Glutamatergic neuron (in vitro differentiated cells): ENCODE data around the gene HYAL4. TPM values are rescaled to one million over a fixed set of nuclear protein-coding genes. Genes with fewer than 3 reads are reported as not detected.
A peak's percentile ranks its signal among the peaks of the same experiment; 100 is the strongest.

Experiments
- DNase-seq: peaks from one replicate; pipeline ENCODE4 v3.0.0; 2022
- H3K27ac Mint-ChIP-seq: one replicate; pipeline ENCODE4 v1.8.0; 2020; ENCODE audit warnings: mild to moderate bottlenecking, mixed read lengths, inconsistent platforms; ENCODE audit not compliant: unreplicated experiment
- H3K27me3 Mint-ChIP-seq: one replicate; pipeline ENCODE4 v1.8.0; 2020; ENCODE audit warnings: mild to moderate bottlenecking, moderate library complexity, mixed read lengths, inconsistent platforms; ENCODE audit not compliant: unreplicated experiment
- H3K36me3 Mint-ChIP-seq: one replicate; pipeline ENCODE4 v1.8.0; 2020; ENCODE audit warnings: mild to moderate bottlenecking, mixed read lengths, inconsistent platforms; ENCODE audit not compliant: unreplicated experiment
- H3K4me1 Mint-ChIP-seq: one replicate; pipeline ENCODE4 v1.8.0; 2020; ENCODE audit warnings: mild to moderate bottlenecking, low read depth, mixed read lengths, inconsistent platforms; ENCODE audit not compliant: unreplicated experiment
- H3K4me3 Mint-ChIP-seq: one replicate; pipeline ENCODE4 v1.8.0; 2020; ENCODE audit warnings: mild to moderate bottlenecking, mixed read lengths, inconsistent platforms; ENCODE audit not compliant: unreplicated experiment
- H3K9me3 Mint-ChIP-seq: one replicate; pipeline ENCODE4 v1.8.0; 2020; ENCODE audit warnings: mild to moderate bottlenecking, moderate library complexity, mixed read lengths, inconsistent platforms; ENCODE audit not compliant: unreplicated experiment
- long read RNA-seq: library from polyadenylated mRNA; unstranded; transcript quantifications from one replicate; pipeline ENCODE4 v2.0.0, GENCODE V29; 2020; ENCODE audit not compliant: unreplicated experiment
- total RNA-seq: library from RNA; stranded (reverse); fragmentation: NEBNext Ultra II Directional; extraction: Animal tissue kit (Norgen Biotek cat#: 25700); gene quantifications from one replicate; pipeline ENCODE4 v1.2.1, GENCODE V29; 2021; ENCODE audit not compliant: unreplicated experiment
- TF ChIP-seq, protein P1 (sequence below): fragments of 200-600 bp; sonication (generic); IDR thresholded peaks from one replicate; pipeline ENCODE4 v1.5.0; 2021; ENCODE audit not compliant: partially characterized antibody, unreplicated experiment

The HYAL4 gene, protein sequence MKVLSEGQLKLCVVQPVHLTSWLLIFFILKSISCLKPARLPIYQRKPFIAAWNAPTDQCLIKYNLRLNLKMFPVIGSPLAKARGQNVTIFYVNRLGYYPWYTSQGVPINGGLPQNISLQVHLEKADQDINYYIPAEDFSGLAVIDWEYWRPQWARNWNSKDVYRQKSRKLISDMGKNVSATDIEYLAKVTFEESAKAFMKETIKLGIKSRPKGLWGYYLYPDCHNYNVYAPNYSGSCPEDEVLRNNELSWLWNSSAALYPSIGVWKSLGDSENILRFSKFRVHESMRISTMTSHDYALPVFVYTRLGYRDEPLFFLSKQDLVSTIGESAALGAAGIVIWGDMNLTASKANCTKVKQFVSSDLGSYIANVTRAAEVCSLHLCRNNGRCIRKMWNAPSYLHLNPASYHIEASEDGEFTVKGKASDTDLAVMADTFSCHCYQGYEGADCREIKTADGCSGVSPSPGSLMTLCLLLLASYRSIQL
- not detected for total RNA-seq
- long read RNA-seq, result 0 reads

DNA sequence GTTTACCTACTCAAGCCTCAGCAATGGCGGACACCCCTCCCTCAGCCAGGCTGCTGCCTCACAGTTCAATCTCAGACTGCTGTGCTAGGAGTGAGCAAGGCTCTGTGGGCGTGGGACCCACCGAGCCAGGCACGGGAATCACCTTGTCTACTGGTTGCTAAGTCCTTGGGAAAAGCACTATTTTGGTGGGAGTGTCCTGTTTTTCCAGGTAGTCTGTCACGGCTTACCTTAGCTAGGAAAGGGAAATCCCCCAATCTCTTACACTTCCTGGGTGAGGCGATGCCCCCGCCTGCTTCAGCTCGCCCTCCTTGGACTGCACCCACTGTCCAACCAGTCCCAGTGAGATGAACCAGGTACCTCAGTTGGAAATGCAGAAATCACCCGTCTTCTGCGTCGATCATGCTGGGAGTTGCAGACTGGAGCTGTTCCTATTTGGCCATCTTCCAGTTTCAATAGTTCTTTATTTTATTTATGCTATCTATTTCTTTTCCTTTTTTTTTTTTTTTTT lies at the start of gene HYAL4:
Gene HYAL4 (plus strand): TSS at position 458 of the 508 bp plus-strand sequence. CDS start 23,105 bp downstream, outside the sequence.
- DNase-seq, result no peak
- Mint-ChIP-seq H3K4me1 (no peaks in the 10 kb centered on the region), H3K9me3 (no peaks in the 10 kb centered on the region), H3K27me3 (no peaks in the 10 kb centered on the region), H3K27ac (no peak within 1 kb of the TSS), H3K36me3 (no peaks in the 10 kb centered on the region), H3K4me3 (no peak within 1 kb of the TSS)
- TF ChIP-seq, protein P1, sequence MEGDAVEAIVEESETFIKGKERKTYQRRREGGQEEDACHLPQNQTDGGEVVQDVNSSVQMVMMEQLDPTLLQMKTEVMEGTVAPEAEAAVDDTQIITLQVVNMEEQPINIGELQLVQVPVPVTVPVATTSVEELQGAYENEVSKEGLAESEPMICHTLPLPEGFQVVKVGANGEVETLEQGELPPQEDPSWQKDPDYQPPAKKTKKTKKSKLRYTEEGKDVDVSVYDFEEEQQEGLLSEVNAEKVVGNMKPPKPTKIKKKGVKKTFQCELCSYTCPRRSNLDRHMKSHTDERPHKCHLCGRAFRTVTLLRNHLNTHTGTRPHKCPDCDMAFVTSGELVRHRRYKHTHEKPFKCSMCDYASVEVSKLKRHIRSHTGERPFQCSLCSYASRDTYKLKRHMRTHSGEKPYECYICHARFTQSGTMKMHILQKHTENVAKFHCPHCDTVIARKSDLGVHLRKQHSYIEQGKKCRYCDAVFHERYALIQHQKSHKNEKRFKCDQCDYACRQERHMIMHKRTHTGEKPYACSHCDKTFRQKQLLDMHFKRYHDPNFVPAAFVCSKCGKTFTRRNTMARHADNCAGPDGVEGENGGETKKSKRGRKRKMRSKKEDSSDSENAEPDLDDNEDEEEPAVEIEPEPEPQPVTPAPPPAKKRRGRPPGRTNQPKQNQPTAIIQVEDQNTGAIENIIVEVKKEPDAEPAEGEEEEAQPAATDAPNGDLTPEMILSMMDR, result no peak

DNA sequence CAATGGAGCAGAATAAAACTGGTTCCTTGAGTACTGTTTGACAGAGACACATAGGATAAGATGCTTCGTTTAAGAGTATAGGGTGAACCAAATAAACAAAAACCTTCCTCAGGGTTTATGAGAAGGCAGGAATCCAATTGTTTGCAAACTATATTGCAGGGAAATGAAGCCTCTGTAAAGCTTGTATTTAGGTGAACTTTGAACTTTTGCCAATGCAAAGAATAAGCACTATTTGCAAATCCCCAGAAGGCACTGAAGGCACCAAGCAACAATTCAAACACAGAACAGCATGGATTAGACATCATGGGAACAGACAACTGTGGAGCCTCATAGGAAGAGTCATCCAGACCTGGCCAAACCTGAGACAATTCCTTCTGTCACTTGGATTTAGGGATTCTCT lies 49.1 kb upstream of the HYAL4 start:
- Mint-ChIP-seq H3K4me3 (no peak overlapping the region), H3K9me3 (no peaks in the 10 kb centered on the region), H3K27me3 (peaks cover 2% of the 10 kb centered on the region), H3K27ac (no peak overlapping the region), H3K4me1 (no peaks in the 10 kb centered on the region), H3K36me3 (no peaks in the 10 kb centered on the region)
- TF ChIP-seq, protein P1, result no peak
- DNase-seq, result no peak

DNA sequence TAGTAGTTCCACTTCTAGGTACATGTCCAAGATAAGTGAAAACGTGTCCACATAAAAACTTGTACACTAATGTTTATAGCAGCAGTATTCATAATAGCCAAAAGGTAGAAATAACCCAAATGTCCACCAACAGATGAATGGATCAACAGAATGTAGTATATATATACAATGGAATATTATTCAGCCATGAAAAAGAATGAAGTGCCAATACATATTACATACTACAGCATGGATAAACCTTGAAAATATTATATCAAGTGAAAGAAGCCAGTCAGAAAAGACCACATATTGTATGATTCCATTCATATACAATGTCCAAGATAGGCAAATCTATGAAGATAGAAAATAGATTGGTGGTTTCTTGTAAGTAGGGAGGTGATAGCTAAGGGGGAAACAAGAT lies 48.4 kb upstream of the HYAL4 start:
- Mint-ChIP-seq H3K36me3 (no peaks in the 10 kb centered on the region), H3K27me3 (peaks cover 2% of the 10 kb centered on the region)

DNA sequence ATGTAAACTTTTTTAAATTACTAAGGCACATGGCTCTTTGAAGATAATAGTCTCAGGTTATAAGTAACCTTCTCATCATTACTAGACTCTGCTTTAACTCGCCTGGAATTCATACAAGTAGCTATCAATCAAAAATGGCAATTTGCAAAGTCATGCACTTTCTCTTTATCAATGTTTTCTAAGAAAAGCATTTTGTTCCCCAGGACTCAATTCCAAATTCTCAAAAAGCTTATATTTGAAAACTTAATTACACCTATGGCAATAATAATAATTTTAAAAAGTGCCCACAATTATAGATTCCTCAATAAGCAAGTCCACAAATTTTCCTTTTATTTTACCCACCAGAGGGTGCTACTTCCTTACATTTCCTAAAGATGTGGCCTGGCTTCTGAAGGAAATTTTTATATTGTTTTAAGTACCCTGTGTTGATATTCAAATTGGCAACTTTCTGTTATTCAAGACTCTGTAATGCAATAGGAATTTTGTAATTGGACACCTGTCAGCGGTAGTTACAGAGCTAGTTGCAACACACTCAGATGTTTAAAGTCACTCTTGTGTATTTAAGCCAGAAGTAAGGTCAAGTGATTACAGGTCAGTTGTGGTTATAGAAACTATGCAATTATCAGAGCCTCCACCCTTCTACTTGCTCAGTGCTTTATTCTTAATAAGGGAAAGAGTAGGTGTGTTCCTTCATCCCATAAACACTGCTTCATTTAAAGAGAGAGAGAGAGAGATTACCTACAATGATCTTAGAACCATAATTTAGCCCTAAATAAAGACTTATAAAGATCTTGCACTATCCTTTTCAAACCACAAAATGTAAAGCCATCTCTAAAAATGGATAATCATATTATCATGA lies 47.1 kb upstream of the HYAL4 start:
- TF ChIP-seq, protein P1, result peak; percentile 60
- H3K9me3 Mint-ChIP-seq, result no peaks in the 10 kb centered on the region
- H3K27me3 Mint-ChIP-seq, result peaks cover 2% of the 10 kb centered on the region
- no peak overlapping the region for H3K4me3 Mint-ChIP-seq
- DNase-seq, result no peak
- no peak overlapping the region for H3K27ac Mint-ChIP-seq
- H3K4me1 Mint-ChIP-seq, result no peaks in the 10 kb centered on the region
- no peaks in the 10 kb centered on the region for H3K36me3 Mint-ChIP-seq

More for the DNA sequence above, 48.4 kb upstream of the HYAL4 start:
- H3K9me3 Mint-ChIP-seq, result no peaks in the 10 kb centered on the region
- no peaks in the 10 kb centered on the region for H3K4me1 Mint-ChIP-seq
- TF ChIP-seq, protein P1, result no peak
- H3K4me3 Mint-ChIP-seq, result no peak overlapping the region
- no peak overlapping the region for H3K27ac Mint-ChIP-seq
- DNase-seq, result no peak
